KMS-11 (cell line): ENCODE results near the gene SPOCK2.
"Not testable (repeated sequence)": the region's sequence is repeated elsewhere in the genome, so short reads cannot be mapped to it uniquely, and the experiment has no call there.

Experiments
- H2AFZ ChIP-seq: fragments of 200-600 bp; sonication (generic); 2 replicates; pipeline ENCODE4 v1.6.1; 2016; ENCODE audit warnings: antibody characterized with exemption, mixed run types, low read depth
- H3K27ac ChIP-seq: fragments of 200-600 bp; sonication (generic); 2 replicates; pipeline ENCODE4 v1.6.1; 2016; ENCODE audit warnings: mild to moderate bottlenecking, mixed run types
- H3K27me3 ChIP-seq: fragments of 200-600 bp; sonication (generic); 2 replicates; pipeline ENCODE4 v1.6.1; 2017; ENCODE audit warnings: mild to moderate bottlenecking, low read depth, mixed run types, moderate library complexity; ENCODE audit not compliant: insufficient read depth
- H3K36me3 ChIP-seq: fragments of 200-600 bp; sonication (generic); 2 replicates; pipeline ENCODE4 v1.6.1; 2017; ENCODE audit warnings: mild to moderate bottlenecking, mixed run types; ENCODE audit not compliant: insufficient read depth
- H3K4me1 ChIP-seq: fragments of 200-600 bp; sonication (generic); 2 replicates; pipeline ENCODE4 v1.6.1; 2016; ENCODE audit warnings: mild to moderate bottlenecking, low read depth, mixed run types; ENCODE audit not compliant: poor library complexity, severe bottlenecking
- H3K4me2 ChIP-seq: fragments of 200-600 bp; sonication (generic); 2 replicates; pipeline ENCODE4 v1.7.0; 2016; ENCODE audit warnings: mild to moderate bottlenecking, mixed run types
- H3K4me3 ChIP-seq: fragments of 200-600 bp; sonication (generic); IDR thresholded peaks from 2 replicates; pipeline ENCODE4 v1.6.1; 2017; ENCODE audit warnings: low read depth, low read length, mixed read lengths; ENCODE audit not compliant: insufficient read depth
- H3K79me2 ChIP-seq: fragments of 200-600 bp; sonication (generic); 2 replicates; pipeline ENCODE4 v1.6.1; 2016; ENCODE audit warnings: low read depth, mixed run types; ENCODE audit not compliant: insufficient read depth
- H3K9ac ChIP-seq: fragments of 200-600 bp; sonication (generic); 2 replicates; pipeline ENCODE4 v1.6.1; 2016; ENCODE audit warnings: mild to moderate bottlenecking, mixed run types
- H4K20me1 ChIP-seq: fragments of 200-600 bp; sonication (generic); 2 replicates; pipeline ENCODE4 v1.6.1; 2016; ENCODE audit warnings: mild to moderate bottlenecking, mixed run types; ENCODE audit not compliant: insufficient read depth
- CTCF ChIP-seq: fragments of 200-600 bp; sonication (generic); conservative IDR thresholded peaks from 2 replicates; pipeline ENCODE4 v1.6.1; 2017; ENCODE audit warnings: low read depth, mild to moderate bottlenecking, antibody characterized with exemption, low read length, moderate library complexity, mixed read lengths

Gene SPOCK2

GRCh38 chr10:72034040-72034499 is 54.3 kb downstream of the SPOCK2 start:
- no peak for TF ChIP-seq CTCF
- H3K4me2 ChIP-seq, result no peak overlapping the region
- no peaks in the 10 kb centered on the region for H3K4me1 ChIP-seq
- no peaks in the 10 kb centered on the region for H3K79me2 ChIP-seq
- no peak overlapping the region for H3K4me3 ChIP-seq
- H3K9ac ChIP-seq, result no peak overlapping the region
- H3K36me3 ChIP-seq, result no peaks in the 10 kb centered on the region
- H3K27ac ChIP-seq, result no peak overlapping the region
- no peak overlapping the region for H2AFZ ChIP-seq
- H3K27me3 ChIP-seq, result no peaks in the 10 kb centered on the region
- H4K20me1 ChIP-seq, result no peaks in the 10 kb centered on the region

- not testable (repeated sequence) for H3K4me3 ChIP-seq, H3K9ac ChIP-seq, H3K36me3 ChIP-seq, H3K27me3 ChIP-seq, H3K79me2 ChIP-seq, H3K4me2 ChIP-seq, H4K20me1 ChIP-seq, H2AFZ ChIP-seq, H3K27ac ChIP-seq, H3K4me1 ChIP-seq
These were observed 55.8 kb downstream of the SPOCK2 start for GRCh38 chr10:72032409-72033162.

GRCh38 chr10:72031706-72032105 is 56.6 kb downstream of the SPOCK2 start:
- Histone ChIP-seq H3K27ac (no peak overlapping the region), H3K79me2 (no peaks in the 10 kb centered on the region), H3K4me1 (no peaks in the 10 kb centered on the region), H3K4me3 (no peak overlapping the region), H3K4me2 (no peak overlapping the region), H4K20me1 (no peaks in the 10 kb centered on the region), H3K27me3 (no peaks in the 10 kb centered on the region; the same call in 1 of the 2 replicates), H3K36me3 (no peaks in the 10 kb centered on the region), H3K9ac (no peak overlapping the region), H2AFZ (no peak overlapping the region)
- no peak for TF ChIP-seq CTCF

GRCh38 chr10:72030762-72031543 is 57.4 kb downstream of the SPOCK2 start:
- no peak overlapping the region for H3K4me3 ChIP-seq
- H4K20me1 ChIP-seq, result no peaks in the 10 kb centered on the region
- no peak overlapping the region for H3K4me2 ChIP-seq
- no peaks in the 10 kb centered on the region for H3K4me1 ChIP-seq
- no peak overlapping the region for H3K9ac ChIP-seq
- TF ChIP-seq CTCF, result no peak
- no peaks in the 10 kb centered on the region; the same call in 1 of the 2 replicates for H3K27me3 ChIP-seq
- H3K27ac ChIP-seq, result no peak overlapping the region
- no peaks in the 10 kb centered on the region for H3K79me2 ChIP-seq
- H2AFZ ChIP-seq, result no peak overlapping the region
- no peaks in the 10 kb centered on the region for H3K36me3 ChIP-seq

GRCh38 chr10:72029414-72029813 is 58.9 kb downstream of the SPOCK2 start:
- Histone ChIP-seq H3K27ac (no peak overlapping the region), H3K9ac (no peak overlapping the region), H2AFZ (no peak overlapping the region), H3K27me3 (no peaks in the 10 kb centered on the region; the same call in 1 of the 2 replicates), H3K4me1 (no peaks in the 10 kb centered on the region), H3K4me2 (no peak overlapping the region), H4K20me1 (no peaks in the 10 kb centered on the region), H3K36me3 (no peaks in the 10 kb centered on the region), H3K4me3 (no peak overlapping the region), H3K79me2 (no peaks in the 10 kb centered on the region)
- no peak for TF ChIP-seq CTCF
